Epithelial cell of proximal tubule (primary cell): ENCODE data around the gene SIRT6. TPM values are rescaled to one million over a fixed set of nuclear protein-coding genes. Genes with fewer than 3 reads are reported as not detected.
A peak's percentile ranks its signal among the peaks of the same experiment; 100 is the strongest.

Experiments
- DNase-seq: peaks from one replicate; pipeline ENCODE4 v3.0.0-alpha.2; 2011; ENCODE audit warnings: low read depth
- H3K4me3 ChIP-seq: 2 replicates; pipeline ENCODE4 v1.5.1; 2011; ENCODE audit warnings: low read depth, mild to moderate bottlenecking, low read length
- total RNA-seq: library from RNA; depleted of rRNA; stranded (reverse); fragments of >200 nt; gene quantifications from 2 replicates; pipeline ENCODE4 v1.2.3, GENCODE V29; 2015
- TF ChIP-seq, protein P1 (sequence below): conservative IDR thresholded peaks from 2 replicates; pipeline ENCODE4 v1.5.1; 2012; ENCODE audit warnings: low read depth, mild to moderate bottlenecking, low read length

SIRT6 gene
- total RNA-seq, 1 donor from 2014 or later = 43.5 TPM

DNA sequence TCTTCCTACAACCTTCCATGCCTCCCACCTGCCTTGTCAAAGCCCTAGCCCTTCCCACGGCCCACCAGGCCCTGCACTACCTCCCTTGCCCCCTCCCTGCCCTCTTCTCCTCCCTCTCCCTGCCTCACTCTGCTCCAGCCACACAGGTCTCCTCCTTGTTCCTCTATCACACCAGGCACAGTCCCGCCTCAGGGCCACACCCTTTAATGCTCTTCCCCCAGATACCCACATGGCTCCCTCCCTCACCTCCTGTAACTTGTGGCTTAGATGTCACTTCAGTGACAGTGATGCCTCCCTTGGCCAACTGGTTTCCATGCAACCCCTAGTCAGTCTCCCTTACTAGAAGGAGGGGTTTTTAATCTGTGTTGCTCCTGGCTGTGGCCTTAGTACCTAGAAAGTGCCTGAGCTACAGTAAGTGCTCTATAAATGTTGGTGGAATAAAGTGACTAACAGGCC lies 1.3 kb downstream of the SIRT6 start:
- TF ChIP-seq, protein P1, sequence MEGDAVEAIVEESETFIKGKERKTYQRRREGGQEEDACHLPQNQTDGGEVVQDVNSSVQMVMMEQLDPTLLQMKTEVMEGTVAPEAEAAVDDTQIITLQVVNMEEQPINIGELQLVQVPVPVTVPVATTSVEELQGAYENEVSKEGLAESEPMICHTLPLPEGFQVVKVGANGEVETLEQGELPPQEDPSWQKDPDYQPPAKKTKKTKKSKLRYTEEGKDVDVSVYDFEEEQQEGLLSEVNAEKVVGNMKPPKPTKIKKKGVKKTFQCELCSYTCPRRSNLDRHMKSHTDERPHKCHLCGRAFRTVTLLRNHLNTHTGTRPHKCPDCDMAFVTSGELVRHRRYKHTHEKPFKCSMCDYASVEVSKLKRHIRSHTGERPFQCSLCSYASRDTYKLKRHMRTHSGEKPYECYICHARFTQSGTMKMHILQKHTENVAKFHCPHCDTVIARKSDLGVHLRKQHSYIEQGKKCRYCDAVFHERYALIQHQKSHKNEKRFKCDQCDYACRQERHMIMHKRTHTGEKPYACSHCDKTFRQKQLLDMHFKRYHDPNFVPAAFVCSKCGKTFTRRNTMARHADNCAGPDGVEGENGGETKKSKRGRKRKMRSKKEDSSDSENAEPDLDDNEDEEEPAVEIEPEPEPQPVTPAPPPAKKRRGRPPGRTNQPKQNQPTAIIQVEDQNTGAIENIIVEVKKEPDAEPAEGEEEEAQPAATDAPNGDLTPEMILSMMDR = no peak
- H3K4me3 ChIP-seq = peak overlapping the region; percentile 100
- DNase-seq = no peak

DNA sequence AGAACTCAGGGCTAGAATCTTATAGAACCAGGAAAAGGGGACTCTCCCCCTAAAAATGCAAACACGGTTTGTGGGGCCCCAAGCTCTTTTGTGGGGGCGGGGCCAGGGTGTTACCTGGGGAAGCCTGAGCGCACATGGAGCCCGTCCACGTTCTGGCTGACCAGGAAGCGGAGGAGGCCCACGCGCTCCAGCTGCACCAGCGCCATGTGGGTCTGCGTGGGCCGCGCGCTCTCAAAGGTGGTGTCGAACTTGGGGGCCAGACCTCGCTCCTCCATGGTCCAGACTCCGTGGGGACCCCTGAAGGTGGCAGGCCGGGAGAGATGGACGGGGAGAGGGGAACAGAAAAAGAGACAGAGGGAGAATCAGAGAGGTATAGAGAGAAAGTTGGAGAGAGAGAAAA lies 3.4 kb downstream of the SIRT6 start:
- TF ChIP-seq, protein P1 = no peak
- no peak for DNase-seq
- no peak overlapping the region for H3K4me3 ChIP-seq

DNA sequence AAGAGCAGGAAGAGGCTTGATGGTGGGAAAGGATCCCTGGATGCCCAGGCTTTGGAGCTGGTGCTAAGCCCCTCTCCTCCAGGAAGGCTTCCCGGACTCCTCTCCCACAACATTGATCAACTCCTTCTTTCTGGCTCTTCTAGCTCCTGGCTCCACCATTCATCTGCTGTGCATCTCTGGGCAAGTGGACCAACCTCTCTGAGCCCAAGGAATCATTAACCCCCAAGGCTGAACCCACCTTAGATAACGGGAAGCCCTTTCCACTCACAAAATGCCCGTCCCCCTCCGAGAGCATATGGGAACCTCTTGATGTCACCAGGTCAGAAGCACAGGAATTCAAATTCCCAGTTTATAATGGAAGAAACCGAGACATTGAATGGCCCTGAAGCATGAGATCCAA lies 5.2 kb downstream of the SIRT6 start:
- no peak overlapping the region for H3K4me3 ChIP-seq
- no peak for DNase-seq
- TF ChIP-seq, protein P1 = no peak

DNA sequence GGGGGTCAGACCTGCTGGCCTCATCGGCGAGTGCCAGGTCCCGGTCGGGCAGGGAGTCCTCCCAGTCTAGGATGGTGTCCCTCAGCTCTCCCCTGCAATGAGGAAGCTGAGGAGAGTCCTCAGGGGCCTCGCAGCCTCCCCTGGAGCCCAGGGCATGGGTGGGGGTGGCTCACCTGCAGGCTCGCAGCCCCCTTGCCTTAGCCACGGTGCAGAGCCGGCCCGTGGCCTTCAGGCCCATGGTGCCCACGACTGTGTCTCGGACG lies 6.8 kb downstream of the SIRT6 start:
- no peak for DNase-seq
- TF ChIP-seq, protein P1 = no peak

DNA sequence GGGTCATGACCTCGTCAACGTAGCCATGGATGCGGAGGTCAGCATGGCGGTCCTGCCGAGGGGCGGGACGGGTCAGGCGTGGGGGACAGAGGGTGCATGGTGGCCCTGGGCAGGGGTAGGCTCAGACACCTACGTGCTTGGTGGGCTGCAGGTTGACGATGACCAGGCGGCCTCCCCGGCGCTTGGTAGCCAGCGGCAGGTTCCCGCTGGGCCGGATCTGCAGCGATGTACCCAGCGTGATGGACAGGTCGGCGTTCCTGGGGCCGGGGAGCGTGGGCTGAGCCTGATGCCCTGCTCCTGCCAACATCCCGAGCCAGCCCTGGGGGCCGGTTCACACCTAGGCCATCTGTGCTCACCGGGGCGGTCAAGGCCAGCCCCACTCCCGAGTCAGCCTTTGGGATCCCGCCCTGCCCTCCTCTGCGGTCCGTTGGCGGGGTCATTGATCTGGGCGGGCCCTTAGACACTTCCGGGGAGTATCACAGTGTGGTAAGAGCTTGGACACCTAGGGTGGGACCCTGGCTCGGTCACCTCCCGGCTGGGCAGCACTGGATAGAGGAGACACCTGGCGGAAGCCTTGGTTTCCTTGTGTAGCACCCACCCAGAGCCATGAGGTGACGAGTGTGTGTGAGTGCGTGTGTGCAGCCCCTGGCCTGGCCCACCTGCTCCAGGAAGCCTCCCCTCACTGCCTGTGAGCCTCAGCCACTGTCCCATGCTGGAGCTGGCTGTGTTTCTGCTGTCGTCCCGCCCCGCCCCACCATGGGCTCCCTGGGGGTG lies 7.3 kb downstream of the SIRT6 start:
- no peak overlapping the region for H3K4me3 ChIP-seq
- DNase-seq = no peak
- TF ChIP-seq, protein P1 = no peak

More for the DNA sequence above, 6.8 kb downstream of the SIRT6 start:
- H3K4me3 ChIP-seq = no peak overlapping the region

DNA sequence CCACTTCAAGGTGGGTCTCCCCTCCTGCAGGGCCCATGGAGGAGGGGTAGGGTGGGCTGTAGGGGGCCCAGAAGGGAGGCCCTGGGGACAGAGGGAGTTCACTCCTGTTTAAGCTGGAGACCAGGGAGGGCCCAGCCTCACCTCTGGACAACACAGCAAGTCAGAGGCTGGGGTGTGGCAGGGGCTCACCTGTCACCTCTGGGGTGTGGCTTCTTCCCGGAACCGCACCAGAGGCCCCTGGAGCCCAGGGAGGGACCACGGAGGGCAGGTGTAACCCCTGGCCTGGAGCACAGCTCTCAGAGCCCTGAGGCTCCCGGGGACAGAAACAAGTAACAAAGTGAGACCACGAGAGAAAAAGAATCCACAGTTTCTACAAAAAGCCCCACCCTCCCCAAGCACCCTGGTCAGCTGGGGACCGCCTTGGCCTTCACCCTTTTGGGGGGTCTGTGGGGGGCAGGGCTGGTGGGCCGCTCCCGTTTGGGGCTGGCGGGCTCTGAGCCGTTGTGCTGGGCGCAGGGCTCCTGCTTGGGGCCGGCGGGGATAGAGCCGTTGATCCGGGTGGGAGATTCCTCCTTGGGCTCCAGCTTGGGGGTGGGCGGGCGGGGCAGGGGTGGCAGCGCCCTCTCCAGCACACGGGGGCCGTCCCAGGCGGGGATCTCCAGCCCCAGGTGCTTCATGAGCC lies 8.0 kb downstream of the SIRT6 start:
- no peak for DNase-seq
- TF ChIP-seq, protein P1 = no peak
- no peak overlapping the region for H3K4me3 ChIP-seq
